Esophagus (tissue), 2 donors: ENCODE data around the gene GLIPR1. TPM values are rescaled to one million over a fixed set of nuclear protein-coding genes. Genes with fewer than 3 reads are reported as not detected.
"Not testable (repeated sequence)": the region's sequence is repeated elsewhere in the genome, so short reads cannot be mapped to it uniquely, and the experiment has no call there.

Source experiments
- H3K27ac ChIP-seq, 2 donors: one replicate each; pipeline ENCODE4 v1.5.1; 2013; ENCODE audit warnings: low read depth in 2 of 2, mild to moderate bottlenecking in 2 of 2, inconsistent platforms in 1 of 2, low read length in 1 of 2, moderate library complexity in 1 of 2
- H3K27me3 ChIP-seq, 2 donors: one replicate each; pipeline ENCODE4 v1.6.1; 2013; ENCODE audit warnings: low read length in 2 of 2, control low read depth in 1 of 2, mild to moderate bottlenecking in 1 of 2; ENCODE audit not compliant: insufficient read depth in 2 of 2, control insufficient read depth in 1 of 2
- H3K36me3 ChIP-seq, 2 donors: one replicate each; pipeline ENCODE4 v1.6.1; 2013; ENCODE audit warnings: low read length in 1 of 2; ENCODE audit not compliant: control insufficient read depth in 2 of 2, insufficient read depth in 2 of 2
- H3K4me1 ChIP-seq, 2 donors: one replicate each; pipeline ENCODE4 v1.6.1; 2013; ENCODE audit warnings: low read length in 1 of 2; ENCODE audit not compliant: control insufficient read depth in 2 of 2, insufficient read depth in 2 of 2
- H3K4me3 ChIP-seq, 2 donors: one replicate each; pipeline ENCODE4 v1.5.1; 2013; ENCODE audit warnings: low read length in 2 of 2, mild to moderate bottlenecking in 2 of 2, low read depth in 1 of 2, moderate library complexity in 1 of 2
- H3K9me3 ChIP-seq, 2 donors: one replicate each; pipeline ENCODE4 v1.6.1; 2013; ENCODE audit warnings: mild to moderate bottlenecking in 2 of 2, low read depth in 1 of 2, low read length in 1 of 2, moderate library complexity in 1 of 2; ENCODE audit not compliant: control insufficient read depth in 2 of 2, insufficient read depth in 1 of 2
- WGBS, 2 donors: extraction: QIAGEN DNeasy Blood & Tissue Kit; methylation state at CpG; one replicate each; pipeline ENCODE4 v1.1.7; 2013; 5-methylcytosine and 5-hydroxymethylcytosine counted together
- polyA plus RNA-seq, 2 donors: library from polyadenylated mRNA; stranded (reverse); fragments of 200-250 nt; gene quantifications; one replicate each; pipeline ENCODE4 v1.2.3, GENCODE V29; 2013
- donor health status: healthy with polysubstance abuse.
- donor health status: Bipolar disorder and iron deficiency.

The GLIPR1 gene
- polyA plus RNA-seq, 2 donors: 0.94 to 2.4 TPM

GRCh38 chr12:75507086-75507485 lies 26.5 kb downstream of the GLIPR1 start:
- H3K36me3 ChIP-seq: peaks cover 0 to 3% of the 10 kb centered on the region in 2 donors

DNA sequence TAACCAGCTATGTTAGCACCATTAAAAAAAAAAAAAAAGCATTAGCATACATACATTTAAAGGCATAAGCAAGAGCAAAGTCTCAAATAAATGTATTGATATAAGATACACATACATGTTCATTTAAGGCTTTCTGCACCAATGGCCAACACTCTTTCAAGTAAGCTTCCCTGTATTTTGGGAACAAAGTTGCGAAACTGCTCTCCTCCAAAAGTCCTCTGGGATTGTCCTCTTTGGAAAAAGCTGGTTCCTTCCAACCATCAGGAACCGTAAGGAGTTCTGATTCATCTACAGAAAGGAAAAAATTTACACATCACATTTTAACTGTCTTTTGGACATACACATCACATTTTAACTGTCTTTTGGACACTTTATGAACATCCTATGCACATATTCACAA lies 27.6 kb downstream of the GLIPR1 start:
- Histone ChIP-seq H3K4me3 (no peak overlapping the region), H3K4me1 (no peaks in the 10 kb centered on the region), H3K27me3 (no peaks in the 10 kb centered on the region), H3K36me3 (no peaks in the 10 kb centered on the region), H3K9me3 (no peaks in the 10 kb centered on the region), H3K27ac (no peak overlapping the region)
- WGBS, 2 donors: 73 to 82% methylated on average over 2 of the region's 2 CpGs

More at GRCh38 chr12:75507086-75507485, 26.5 kb downstream of the GLIPR1 start:
- Histone ChIP-seq H3K27ac (no peak overlapping the region), H3K27me3 (no peaks in the 10 kb centered on the region), H3K9me3 (no peaks in the 10 kb centered on the region), H3K4me1 (no peaks in the 10 kb centered on the region), H3K4me3 (no peak overlapping the region)
- WGBS, 2 donors: 82 to 85% methylated on average over 2 of the region's 2 CpGs

DNA sequence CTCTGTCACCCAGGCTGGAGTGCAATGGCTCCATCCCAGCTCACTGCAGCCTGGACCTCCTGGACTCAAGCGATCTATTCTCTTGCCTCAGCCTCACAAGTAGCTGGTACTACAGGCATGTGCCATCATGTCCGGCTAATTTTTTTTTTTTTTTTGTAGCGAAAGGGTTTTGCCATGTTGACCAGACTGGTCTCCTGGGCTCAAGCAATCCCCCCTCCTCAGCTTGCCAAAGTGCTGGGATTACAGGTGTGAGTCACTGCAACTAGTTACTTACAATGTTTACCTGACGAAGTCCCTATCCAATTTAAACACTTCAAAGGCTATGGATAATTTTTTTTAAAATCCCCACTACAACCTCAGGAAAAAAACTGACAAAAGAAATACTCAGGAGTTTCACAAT lies 29.1 kb downstream of the GLIPR1 start:
- WGBS, 2 donors: 50 to 53% methylated on average over 4 of the region's 4 CpGs
- Histone ChIP-seq H3K4me3 (no peak overlapping the region), H3K27me3 (no peaks in the 10 kb centered on the region), H3K4me1 (no peaks in the 10 kb centered on the region), H3K36me3 (no peaks in the 10 kb centered on the region), H3K27ac (no peak overlapping the region), H3K9me3 (no peaks in the 10 kb centered on the region)

- H3K4me1 ChIP-seq: no peaks in the 10 kb centered on the region
- no peaks in the 10 kb centered on the region for H3K27me3 ChIP-seq
- H3K4me3 ChIP-seq: peak within 1 kb of the TSS; percentile 70 to 85
- 5% methylated on average over 47 of the region's 47 CpGs for WGBS, 2 donors
- H3K27ac ChIP-seq: peak within 1 kb of the TSS; percentile 66 to 87
- H3K36me3 ChIP-seq: no peaks in the 10 kb centered on the region
- no peaks in the 10 kb centered on the region for H3K9me3 ChIP-seq
Observed at GRCh38 chr12:75511116-75512048, 30.8 kb downstream of the GLIPR1 start, which contains the start of gene KRR1. Gene KRR1 (minus strand): TSS chr12:75511609. CDS start chr12:75511597, 12 bp downstream.

GRCh38 chr12:75521224-75521623 lies 40.7 kb downstream of the GLIPR1 start:
- not testable (repeated sequence) for H3K4me1 ChIP-seq, H3K27me3 ChIP-seq, H3K9me3 ChIP-seq, H3K27ac ChIP-seq, H3K4me3 ChIP-seq, H3K36me3 ChIP-seq

GRCh38 chr12:75522124-75522523 lies 41.6 kb downstream of the GLIPR1 start:
- H3K27ac ChIP-seq, H3K36me3 ChIP-seq, H3K4me3 ChIP-seq, H3K9me3 ChIP-seq, H3K27me3 ChIP-seq, H3K4me1 ChIP-seq: not testable (repeated sequence)
- 92 to 98% methylated on average over 5 of the region's 5 CpGs for WGBS, 2 donors

DNA sequence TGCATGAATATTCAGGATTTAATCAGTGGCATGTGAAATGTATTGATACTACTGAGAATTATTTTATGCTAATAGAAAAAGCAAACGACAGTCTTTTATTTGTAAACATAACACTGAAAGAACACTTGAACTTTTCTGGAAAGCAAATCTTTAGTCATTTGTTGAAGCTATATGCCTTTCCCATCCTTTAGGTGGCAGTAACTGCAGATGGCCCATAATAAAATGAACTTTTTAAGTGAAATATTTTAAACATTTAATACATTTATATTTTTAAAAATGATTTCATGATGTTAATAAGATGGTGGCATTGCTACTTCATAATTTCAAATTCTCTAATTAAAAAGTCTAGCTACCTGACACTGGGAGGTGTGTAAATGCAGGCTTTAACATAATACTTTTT lies 44.7 kb downstream of the GLIPR1 start:
- no peaks in the 10 kb centered on the region for H3K9me3 ChIP-seq
- no peaks in the 10 kb centered on the region for H3K36me3 ChIP-seq
- H3K27ac ChIP-seq: no peak overlapping the region
- no peak overlapping the region for H3K4me3 ChIP-seq
- no peaks in the 10 kb centered on the region for H3K4me1 ChIP-seq
- 20 to 29% methylated on average over 1 of the region's 1 CpG for WGBS, 2 donors
- no peaks in the 10 kb centered on the region for H3K27me3 ChIP-seq

- H3K4me3 ChIP-seq: no peak overlapping the region
- H3K27ac ChIP-seq: no peak overlapping the region
- H3K4me1 ChIP-seq: no peaks in the 10 kb centered on the region
- H3K27me3 ChIP-seq: no peaks in the 10 kb centered on the region
- 33 to 35% methylated on average over 4 of the region's 4 CpGs for WGBS, 2 donors
- H3K9me3 ChIP-seq: no peaks in the 10 kb centered on the region
- no peaks in the 10 kb centered on the region for H3K36me3 ChIP-seq
Observed at GRCh38 chr12:75526655-75527511, 46.3 kb downstream of the GLIPR1 start.

- no peak overlapping the region for H3K27ac ChIP-seq
- WGBS, 2 donors: 65 to 75% methylated on average over 2 of the region's 2 CpGs
- no peaks in the 10 kb centered on the region for H3K9me3 ChIP-seq
- H3K36me3 ChIP-seq: no peaks in the 10 kb centered on the region
- H3K4me3 ChIP-seq: no peak overlapping the region
- H3K27me3 ChIP-seq: no peaks in the 10 kb centered on the region
- no peaks in the 10 kb centered on the region for H3K4me1 ChIP-seq
Observed at GRCh38 chr12:75528272-75528671, 47.7 kb downstream of the GLIPR1 start.
